H1 (cell line): ENCODE results near the gene CDK16. TPM values are rescaled to one million over a fixed set of nuclear protein-coding genes. Genes with fewer than 3 reads are reported as not detected.

Source experiments
- FOSL1 ChIP-seq: IDR thresholded peaks from 2 replicates; pipeline ENCODE4 v1.6.1; 2011; ENCODE audit warnings: mild to moderate bottlenecking, low read depth, low read length, moderate library complexity; ENCODE audit not compliant: insufficient read depth
- MAFK ChIP-seq: IDR thresholded peaks from 2 replicates; pipeline ENCODE4 v1.6.1; 2012; ENCODE audit warnings: low read depth, mild to moderate bottlenecking, improper control_type of control experiment, low read length
- RBBP5 ChIP-seq: IDR thresholded peaks from 2 replicates; pipeline ENCODE4 v1.7.1; 2012; ENCODE audit warnings: low read depth, mild to moderate bottlenecking, inconsistent platforms, low read length, moderate library complexity, borderline replicate concordance
- polyA plus RNA-seq, 7 experiments: library from polyadenylated mRNA; depleted of rRNA in 3 of 7; stranded (reverse) in 5 of 7; unstranded in 2 of 7; fragments of >200 nt in 5 of 7; fragments of 200-250 nt in 2 of 7; gene quantifications; 1 replicate in 5 of 7; 2 replicates in 1 of 7; 4 replicates in 1 of 7; pipeline versions ENCODE4 v1.2.1 to v1.2.3, GENCODE V29; 2011 to 2013; ENCODE audit warnings: missing spikeins in 2 of 7, mixed read lengths in 2 of 7
- total RNA-seq: library from RNA; stranded (reverse); fragmentation: NEBNext Ultra II Directional; extraction: Animal tissue kit (Norgen Biotek cat#: 25700); gene quantifications from 2 replicates; pipeline ENCODE4 v1.2.1, GENCODE V29; 2021
- TF ChIP-seq, protein P1 (sequence below): IDR thresholded peaks from 2 replicates; pipeline ENCODE4 v1.6.1; 2012; ENCODE audit warnings: inconsistent platforms
- TF ChIP-seq, protein P2 (sequence below): fragments of 300-600 bp; sonication (generic); IDR thresholded peaks from 2 replicates; pipeline ENCODE4 v1.7.1; 2012; ENCODE audit warnings: low read length, moderate library complexity, mild to moderate bottlenecking, inconsistent platforms; ENCODE audit not compliant: insufficient replicate concordance

Gene CDK16
- total and polyA plus RNA-seq, 2 of the 8 experiments (the other 6 are each of a cell fraction or from before 2014, with no cell fraction given): 124 to 204 TPM

DNA sequence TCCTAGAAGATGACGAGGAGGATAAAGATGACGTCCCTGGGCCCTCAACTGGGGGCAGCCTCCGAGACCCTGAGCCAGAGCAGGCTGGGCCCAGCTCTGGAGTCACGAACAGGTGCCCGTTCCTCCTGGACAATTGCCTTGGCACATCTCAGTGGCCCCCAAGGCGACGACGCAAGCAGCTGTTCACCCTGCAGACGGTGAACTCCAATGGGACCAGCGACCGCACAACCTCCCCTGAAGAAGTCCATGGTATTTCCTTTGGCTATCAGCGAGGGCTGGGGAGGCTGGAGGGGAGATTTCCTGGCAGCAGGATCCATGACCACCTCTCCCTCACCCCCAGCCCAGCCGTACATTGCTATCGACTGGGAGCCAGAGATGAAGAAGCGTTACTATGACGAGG, 26.2 kb downstream of the CDK16 start (continued):
- TF ChIP-seq MAFK (no peak), RBBP5 (no peak), FOSL1 (no peak)
- TF ChIP-seq, protein P1, sequence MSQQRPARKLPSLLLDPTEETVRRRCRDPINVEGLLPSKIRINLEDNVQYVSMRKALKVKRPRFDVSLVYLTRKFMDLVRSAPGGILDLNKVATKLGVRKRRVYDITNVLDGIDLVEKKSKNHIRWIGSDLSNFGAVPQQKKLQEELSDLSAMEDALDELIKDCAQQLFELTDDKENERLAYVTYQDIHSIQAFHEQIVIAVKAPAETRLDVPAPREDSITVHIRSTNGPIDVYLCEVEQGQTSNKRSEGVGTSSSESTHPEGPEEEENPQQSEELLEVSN: no peak
- TF ChIP-seq, protein P2, sequence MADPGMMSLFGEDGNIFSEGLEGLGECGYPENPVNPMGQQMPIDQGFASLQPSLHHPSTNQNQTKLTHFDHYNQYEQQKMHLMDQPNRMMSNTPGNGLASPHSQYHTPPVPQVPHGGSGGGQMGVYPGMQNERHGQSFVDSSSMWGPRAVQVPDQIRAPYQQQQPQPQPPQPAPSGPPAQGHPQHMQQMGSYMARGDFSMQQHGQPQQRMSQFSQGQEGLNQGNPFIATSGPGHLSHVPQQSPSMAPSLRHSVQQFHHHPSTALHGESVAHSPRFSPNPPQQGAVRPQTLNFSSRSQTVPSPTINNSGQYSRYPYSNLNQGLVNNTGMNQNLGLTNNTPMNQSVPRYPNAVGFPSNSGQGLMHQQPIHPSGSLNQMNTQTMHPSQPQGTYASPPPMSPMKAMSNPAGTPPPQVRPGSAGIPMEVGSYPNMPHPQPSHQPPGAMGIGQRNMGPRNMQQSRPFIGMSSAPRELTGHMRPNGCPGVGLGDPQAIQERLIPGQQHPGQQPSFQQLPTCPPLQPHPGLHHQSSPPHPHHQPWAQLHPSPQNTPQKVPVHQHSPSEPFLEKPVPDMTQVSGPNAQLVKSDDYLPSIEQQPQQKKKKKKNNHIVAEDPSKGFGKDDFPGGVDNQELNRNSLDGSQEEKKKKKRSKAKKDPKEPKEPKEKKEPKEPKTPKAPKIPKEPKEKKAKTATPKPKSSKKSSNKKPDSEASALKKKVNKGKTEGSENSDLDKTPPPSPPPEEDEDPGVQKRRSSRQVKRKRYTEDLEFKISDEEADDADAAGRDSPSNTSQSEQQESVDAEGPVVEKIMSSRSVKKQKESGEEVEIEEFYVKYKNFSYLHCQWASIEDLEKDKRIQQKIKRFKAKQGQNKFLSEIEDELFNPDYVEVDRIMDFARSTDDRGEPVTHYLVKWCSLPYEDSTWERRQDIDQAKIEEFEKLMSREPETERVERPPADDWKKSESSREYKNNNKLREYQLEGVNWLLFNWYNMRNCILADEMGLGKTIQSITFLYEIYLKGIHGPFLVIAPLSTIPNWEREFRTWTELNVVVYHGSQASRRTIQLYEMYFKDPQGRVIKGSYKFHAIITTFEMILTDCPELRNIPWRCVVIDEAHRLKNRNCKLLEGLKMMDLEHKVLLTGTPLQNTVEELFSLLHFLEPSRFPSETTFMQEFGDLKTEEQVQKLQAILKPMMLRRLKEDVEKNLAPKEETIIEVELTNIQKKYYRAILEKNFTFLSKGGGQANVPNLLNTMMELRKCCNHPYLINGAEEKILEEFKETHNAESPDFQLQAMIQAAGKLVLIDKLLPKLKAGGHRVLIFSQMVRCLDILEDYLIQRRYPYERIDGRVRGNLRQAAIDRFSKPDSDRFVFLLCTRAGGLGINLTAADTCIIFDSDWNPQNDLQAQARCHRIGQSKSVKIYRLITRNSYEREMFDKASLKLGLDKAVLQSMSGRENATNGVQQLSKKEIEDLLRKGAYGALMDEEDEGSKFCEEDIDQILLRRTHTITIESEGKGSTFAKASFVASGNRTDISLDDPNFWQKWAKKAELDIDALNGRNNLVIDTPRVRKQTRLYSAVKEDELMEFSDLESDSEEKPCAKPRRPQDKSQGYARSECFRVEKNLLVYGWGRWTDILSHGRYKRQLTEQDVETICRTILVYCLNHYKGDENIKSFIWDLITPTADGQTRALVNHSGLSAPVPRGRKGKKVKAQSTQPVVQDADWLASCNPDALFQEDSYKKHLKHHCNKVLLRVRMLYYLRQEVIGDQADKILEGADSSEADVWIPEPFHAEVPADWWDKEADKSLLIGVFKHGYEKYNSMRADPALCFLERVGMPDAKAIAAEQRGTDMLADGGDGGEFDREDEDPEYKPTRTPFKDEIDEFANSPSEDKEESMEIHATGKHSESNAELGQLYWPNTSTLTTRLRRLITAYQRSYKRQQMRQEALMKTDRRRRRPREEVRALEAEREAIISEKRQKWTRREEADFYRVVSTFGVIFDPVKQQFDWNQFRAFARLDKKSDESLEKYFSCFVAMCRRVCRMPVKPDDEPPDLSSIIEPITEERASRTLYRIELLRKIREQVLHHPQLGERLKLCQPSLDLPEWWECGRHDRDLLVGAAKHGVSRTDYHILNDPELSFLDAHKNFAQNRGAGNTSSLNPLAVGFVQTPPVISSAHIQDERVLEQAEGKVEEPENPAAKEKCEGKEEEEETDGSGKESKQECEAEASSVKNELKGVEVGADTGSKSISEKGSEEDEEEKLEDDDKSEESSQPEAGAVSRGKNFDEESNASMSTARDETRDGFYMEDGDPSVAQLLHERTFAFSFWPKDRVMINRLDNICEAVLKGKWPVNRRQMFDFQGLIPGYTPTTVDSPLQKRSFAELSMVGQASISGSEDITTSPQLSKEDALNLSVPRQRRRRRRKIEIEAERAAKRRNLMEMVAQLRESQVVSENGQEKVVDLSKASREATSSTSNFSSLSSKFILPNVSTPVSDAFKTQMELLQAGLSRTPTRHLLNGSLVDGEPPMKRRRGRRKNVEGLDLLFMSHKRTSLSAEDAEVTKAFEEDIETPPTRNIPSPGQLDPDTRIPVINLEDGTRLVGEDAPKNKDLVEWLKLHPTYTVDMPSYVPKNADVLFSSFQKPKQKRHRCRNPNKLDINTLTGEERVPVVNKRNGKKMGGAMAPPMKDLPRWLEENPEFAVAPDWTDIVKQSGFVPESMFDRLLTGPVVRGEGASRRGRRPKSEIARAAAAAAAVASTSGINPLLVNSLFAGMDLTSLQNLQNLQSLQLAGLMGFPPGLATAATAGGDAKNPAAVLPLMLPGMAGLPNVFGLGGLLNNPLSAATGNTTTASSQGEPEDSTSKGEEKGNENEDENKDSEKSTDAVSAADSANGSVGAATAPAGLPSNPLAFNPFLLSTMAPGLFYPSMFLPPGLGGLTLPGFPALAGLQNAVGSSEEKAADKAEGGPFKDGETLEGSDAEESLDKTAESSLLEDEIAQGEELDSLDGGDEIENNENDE: no peak
